Measurements from ENCODE around the gene SERF2. TPM values are rescaled to one million over a fixed set of nuclear protein-coding genes. Genes with fewer than 3 reads are reported as not detected.
"Not testable (repeated sequence)": the region's sequence is repeated elsewhere in the genome, so short reads cannot be mapped to it uniquely, and the experiment has no call there.

Gene SERF2
- total RNA-seq, 2 experiments from 2014 or later, result 804 to 808 TPM

GRCh38 chr15:43796566-43796965 lies 4.4 kb downstream of the SERF2 start:
- H3K27ac Mint-ChIP-seq, result no peak overlapping the region
- H3K4me1 Mint-ChIP-seq, result peaks cover 64% of the 10 kb centered on the region
- H3K36me3 Mint-ChIP-seq, result peaks cover 58% of the 10 kb centered on the region
- no peak overlapping the region for H3K4me3 Mint-ChIP-seq
- DNase-seq, result no peak
- CTCF ChIA-PET, result interaction anchor here (1.6 kb wide), 1 partner anchor 27 kb away, joined by 4 read pairs; no protein-coding TSS in a partner anchor
- no peak for ATAC-seq
- H3K9me3 Mint-ChIP-seq (ENCODE audit: low read depth), result no peaks in the 10 kb centered on the region
- no peaks in the 10 kb centered on the region for H3K27me3 Mint-ChIP-seq

DNA sequence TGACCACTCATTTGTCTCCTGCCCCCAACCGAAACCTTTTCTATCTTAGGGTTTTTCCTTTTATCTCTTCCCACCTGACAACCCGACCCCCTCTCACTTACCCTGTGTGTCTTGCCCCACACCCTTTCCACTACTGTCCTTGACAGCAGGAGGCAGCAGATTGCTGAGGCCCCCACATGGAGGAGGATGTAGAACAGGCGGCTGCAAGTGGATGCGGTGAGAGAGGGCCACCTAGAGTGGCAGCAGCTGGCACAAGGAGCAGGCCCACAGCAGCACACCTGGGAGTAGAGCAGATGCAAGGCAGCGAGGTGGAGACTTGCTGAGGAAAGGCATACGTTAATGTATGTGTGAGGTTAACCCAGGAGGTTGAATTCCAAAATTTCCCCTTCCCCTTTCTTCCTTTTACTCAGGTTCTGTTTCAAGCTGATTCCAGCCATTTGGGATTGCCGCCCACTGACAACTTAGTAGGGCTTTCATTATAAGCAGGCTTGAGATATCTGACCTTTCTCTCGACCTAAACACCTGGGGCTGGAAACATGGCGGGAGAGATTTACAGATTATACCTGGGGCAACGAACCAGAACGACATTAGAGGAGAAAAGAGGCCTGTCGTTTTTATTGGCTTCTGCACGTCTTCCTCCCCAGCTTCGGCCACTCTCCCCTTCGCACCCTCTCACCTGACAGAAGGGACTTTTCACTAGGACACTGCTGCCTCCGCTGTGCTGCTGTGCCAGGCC lies 7.3 kb downstream of the SERF2 start:
- Mint-ChIP-seq H3K4me1 (peaks cover 52% of the 10 kb centered on the region), H3K36me3 (peaks cover 55% of the 10 kb centered on the region), H3K4me3 (no peak overlapping the region), H3K27ac (peak overlapping the region; percentile 95), H3K27me3 (no peaks in the 10 kb centered on the region), H3K9me3 (ENCODE audit: low read depth) (no peaks in the 10 kb centered on the region)
- DNase-seq, result no peak
- CTCF ChIA-PET, result interaction anchor here (1.6 kb wide), 1 partner anchor 23 kb away, joined by 6 read pairs; the partner anchor contains the start of gene ELL3
- no peak for ATAC-seq

DNA sequence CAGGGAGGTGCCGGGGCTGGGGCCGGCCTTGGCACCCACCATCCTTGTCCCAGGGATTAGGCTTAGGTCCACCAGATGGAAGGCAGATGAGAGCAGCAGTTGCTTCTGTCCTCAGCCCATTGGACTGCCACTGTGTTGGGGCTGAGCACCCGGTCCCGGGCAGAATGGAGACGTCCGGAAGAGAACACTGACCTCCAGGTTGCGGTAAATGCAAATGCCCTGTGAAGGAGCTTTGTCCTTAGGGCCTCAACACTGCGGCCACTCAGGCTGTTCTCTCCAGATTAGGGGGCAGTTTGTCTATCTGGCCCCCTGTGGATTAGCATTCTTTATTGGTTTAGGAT lies 7.8 kb downstream of the SERF2 start, which contains the start of gene SERINC4:
Gene SERINC4 (minus strand): TSS at position 276 of the 341 bp plus-strand sequence. CDS start 234 bp downstream, at position 42.
- peaks cover 47% of the 10 kb centered on the region for H3K4me1 Mint-ChIP-seq
- CTCF ChIA-PET, result interaction anchor here (1.1 to 1.6 kb wide), 2 partner anchors 23 to 30 kb away, joined by 3 to 6 read pairs; partner anchors contain the start of gene ELL3
- H3K27me3 Mint-ChIP-seq, result no peaks in the 10 kb centered on the region
- H3K9me3 Mint-ChIP-seq (ENCODE audit: low read depth), result no peaks in the 10 kb centered on the region
- H3K36me3 Mint-ChIP-seq, result peaks cover 54% of the 10 kb centered on the region
- DNase-seq (no peak), ATAC-seq (no peak)
- H3K4me3 Mint-ChIP-seq, result peak within 1 kb of the TSS; percentile 88
- H3K27ac Mint-ChIP-seq, result peak within 1 kb of the TSS; percentile 95

DNA sequence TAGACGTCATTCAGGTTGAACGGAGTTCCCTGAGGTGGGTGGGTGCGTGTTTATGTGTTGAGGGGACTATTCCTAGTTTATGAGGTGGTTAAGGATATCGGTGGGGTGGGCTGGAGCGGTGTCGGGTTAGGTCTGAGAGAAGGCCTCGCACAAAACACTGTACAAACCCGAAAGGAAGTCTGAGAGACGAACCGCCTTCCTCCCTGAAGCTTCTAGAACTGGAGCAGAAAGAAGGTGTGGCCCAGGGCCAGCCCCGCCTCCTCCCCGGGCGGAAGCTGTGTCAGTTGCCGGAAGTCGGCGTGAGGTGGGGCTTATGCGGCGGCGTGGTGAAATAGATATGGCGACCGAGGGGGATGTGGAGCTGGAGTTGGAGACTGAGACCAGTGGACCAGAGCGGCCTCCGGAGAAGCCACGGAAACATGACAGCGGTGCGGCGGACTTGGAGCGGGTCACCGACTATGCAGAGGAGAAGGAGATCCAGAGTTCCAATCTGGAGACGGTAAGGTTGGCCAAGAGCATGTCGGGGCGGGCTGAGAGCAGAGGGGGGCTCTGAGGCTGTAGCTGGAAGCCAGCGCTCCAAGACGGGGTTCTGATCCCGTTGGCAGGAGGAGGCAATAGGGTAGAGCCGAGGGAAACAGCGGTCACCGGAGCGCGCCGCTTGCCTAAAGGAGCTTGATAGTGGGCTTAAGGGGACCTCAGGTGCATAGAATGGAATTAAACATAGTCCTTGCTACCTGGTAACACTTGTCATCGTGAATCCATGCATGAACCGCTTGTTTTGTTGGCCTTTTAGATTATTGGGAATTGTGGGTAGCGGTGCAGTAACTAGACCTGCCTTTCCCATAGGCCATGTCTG lies 8.4 kb downstream of the SERF2 start, which contains the start of gene HYPK:
Gene HYPK (plus strand): TSS at position 314 of the 856 bp plus-strand sequence. CDS start 24 bp downstream, at position 338.
- peaks cover 54% of the 10 kb centered on the region for H3K36me3 Mint-ChIP-seq
- peaks cover 42% of the 10 kb centered on the region for H3K4me1 Mint-ChIP-seq
- H3K9me3 Mint-ChIP-seq (ENCODE audit: low read depth), result no peaks in the 10 kb centered on the region
- ATAC-seq, result peak; percentile 98
- CTCF ChIA-PET, result interaction anchor here (0.6 to 1.6 kb wide), 5 partner anchors 10 to 30 kb away, joined by 3 to 6 read pairs (median 3); partner anchors contain the start of genes ELL3 and MFAP1
- peak; percentile 95 for DNase-seq
- no peaks in the 10 kb centered on the region for H3K27me3 Mint-ChIP-seq
- H3K4me3 Mint-ChIP-seq, result peak within 1 kb of the TSS; percentile 88
- H3K27ac Mint-ChIP-seq, result peak within 1 kb of the TSS; percentile 95

- DNase-seq; H3K4me3 Mint-ChIP-seq; CTCF ChIA-PET; ATAC-seq; H3K27ac Mint-ChIP-seq; H3K27me3 Mint-ChIP-seq; H3K9me3 Mint-ChIP-seq (ENCODE audit: low read depth): not testable (repeated sequence)
- H3K36me3 Mint-ChIP-seq, result peaks cover 62% of the 10 kb centered on the region
- H3K4me1 Mint-ChIP-seq, result peaks cover 33% of the 10 kb centered on the region
These were observed 10.6 kb downstream of the SERF2 start for GRCh38 chr15:43802676-43803075.

DNA sequence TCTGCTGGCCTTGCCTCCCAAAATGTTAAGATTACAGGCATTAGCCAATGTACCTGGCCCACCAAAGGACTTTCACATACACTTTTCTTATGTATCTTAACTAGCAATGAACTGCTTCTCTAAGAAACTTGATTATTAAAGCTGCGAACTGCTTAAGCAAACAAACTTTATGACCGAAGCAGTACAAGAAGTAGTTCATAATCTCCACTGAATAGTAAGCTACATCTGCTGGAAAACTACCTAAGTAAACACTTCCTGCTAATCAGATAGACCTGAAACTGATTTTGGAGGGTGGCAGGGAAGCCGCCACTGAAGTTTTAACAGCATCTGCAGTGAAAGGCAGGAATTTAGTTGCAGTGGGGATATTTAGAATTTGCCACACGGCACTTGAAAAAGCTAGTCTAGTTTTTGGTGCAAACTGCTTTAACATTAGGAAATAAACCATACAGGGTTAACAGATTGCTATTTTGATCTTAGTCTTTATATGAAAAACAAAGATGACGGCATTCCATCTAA lies 16.4 kb downstream of the SERF2 start:
- no peak for DNase-seq
- Mint-ChIP-seq H3K9me3 (ENCODE audit: low read depth) (no peaks in the 10 kb centered on the region), H3K4me3 (no peak overlapping the region), H3K36me3 (peaks cover 59% of the 10 kb centered on the region), H3K27me3 (no peaks in the 10 kb centered on the region), H3K4me1 (peaks cover 6% of the 10 kb centered on the region), H3K27ac (no peak overlapping the region)
- no peak for ATAC-seq
- CTCF ChIA-PET, result no interaction called here

- H3K4me1 Mint-ChIP-seq, result peaks cover 6% of the 10 kb centered on the region
- DNase-seq (no peak), ATAC-seq (no peak)
- H3K27ac Mint-ChIP-seq, result no peak overlapping the region
- CTCF ChIA-PET, result interaction anchor here (1.0 kb wide), 1 partner anchor 13 kb away, joined by 5 read pairs; no protein-coding TSS in a partner anchor
- no peaks in the 10 kb centered on the region for H3K9me3 Mint-ChIP-seq (ENCODE audit: low read depth)
- H3K27me3 Mint-ChIP-seq, result no peaks in the 10 kb centered on the region
- H3K4me3 Mint-ChIP-seq, result no peak overlapping the region
- H3K36me3 Mint-ChIP-seq, result peaks cover 64% of the 10 kb centered on the region
These were observed 17.0 kb downstream of the SERF2 start for GRCh38 chr15:43808960-43809678.

- H3K9me3 Mint-ChIP-seq (ENCODE audit: low read depth); H3K27me3 Mint-ChIP-seq; H3K27ac Mint-ChIP-seq; DNase-seq; CTCF ChIA-PET; ATAC-seq; H3K4me3 Mint-ChIP-seq: not testable (repeated sequence)
- Mint-ChIP-seq H3K4me1 (peaks cover 15% of the 10 kb centered on the region), H3K36me3 (peaks cover 42% of the 10 kb centered on the region)
These were observed 22.9 kb downstream of the SERF2 start for GRCh38 chr15:43815064-43815463.

DNA sequence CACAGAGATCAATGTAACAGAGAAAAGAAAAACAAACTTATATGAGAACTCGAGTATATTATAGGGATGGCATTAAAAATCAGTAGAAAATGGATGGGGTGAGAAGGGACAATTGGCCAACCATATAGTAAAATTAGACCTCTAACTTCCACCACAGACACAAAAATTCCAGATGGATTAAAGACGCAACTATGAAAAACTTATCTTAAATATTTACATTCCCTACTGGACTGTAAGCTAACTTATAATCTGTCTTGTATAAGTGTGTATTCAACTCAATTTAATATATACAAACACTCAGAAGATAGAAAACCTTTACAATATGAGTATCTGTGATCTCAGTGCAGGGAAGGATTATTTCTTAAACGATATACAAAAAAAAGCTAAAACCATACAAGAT lies 29.4 kb downstream of the SERF2 start:
- H3K27me3 Mint-ChIP-seq, result no peaks in the 10 kb centered on the region
- DNase-seq (no peak), ATAC-seq (no peak)
- H3K4me1 Mint-ChIP-seq, result peaks cover 46% of the 10 kb centered on the region
- H3K9me3 Mint-ChIP-seq (ENCODE audit: low read depth), result no peaks in the 10 kb centered on the region
- peaks cover 20% of the 10 kb centered on the region for H3K36me3 Mint-ChIP-seq
- H3K4me3 Mint-ChIP-seq, result peak overlapping the region; percentile 14
- CTCF ChIA-PET, result interaction anchor here (0.8 to 1.9 kb wide), 5 partner anchors 12 to 45 kb away, joined by 3 to 5 read pairs (median 3); partner anchors contain the start of genes ELL3 and HYPK
- H3K27ac Mint-ChIP-seq, result peak overlapping the region; percentile 65

DNA sequence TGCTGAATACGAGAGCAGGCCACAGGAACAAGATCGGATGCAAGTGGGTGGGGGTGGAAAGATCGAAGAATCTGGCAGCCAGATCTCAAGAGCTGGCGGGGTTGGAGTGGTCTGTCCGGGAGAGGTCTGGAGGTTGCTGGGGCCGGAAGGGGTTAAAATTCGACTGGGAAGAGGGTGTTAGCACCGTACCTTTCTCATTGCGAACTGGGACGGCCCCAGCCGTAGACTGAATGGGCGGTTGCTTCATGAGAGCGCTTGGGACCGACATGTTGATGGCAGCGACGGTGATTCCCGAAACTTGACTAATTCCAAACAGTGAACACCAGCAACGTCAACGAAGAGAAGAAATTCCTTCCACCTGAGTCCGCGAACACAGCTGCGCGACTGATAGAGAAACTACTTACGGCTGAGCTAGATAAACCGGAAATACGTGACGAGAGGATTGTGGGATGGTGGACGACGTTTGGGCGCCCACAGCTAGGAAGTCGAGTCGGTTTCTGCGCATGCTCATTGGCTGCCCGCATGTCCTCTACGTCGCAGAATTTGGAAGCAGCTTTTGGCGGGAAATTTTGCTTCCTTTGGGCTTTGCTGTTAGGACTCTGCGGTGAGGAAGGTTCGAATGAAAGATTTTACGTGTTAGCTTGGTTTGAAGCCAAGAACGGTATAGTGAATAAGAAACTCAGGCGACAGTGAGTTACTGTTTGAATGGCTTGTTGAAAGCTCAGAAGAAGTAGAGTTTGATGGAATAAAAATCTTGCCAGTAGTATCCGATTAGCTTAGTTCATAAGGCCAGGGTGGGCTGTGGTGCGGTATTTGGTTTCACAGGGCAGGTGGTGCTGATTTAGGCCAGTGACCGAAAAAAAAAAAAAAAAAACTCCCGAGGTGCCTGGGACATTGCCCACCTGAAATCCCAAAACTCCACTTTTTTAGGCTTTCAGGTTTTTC lies 32.5 kb downstream of the SERF2 start, which contains the start of gene MFAP1:
Gene MFAP1 (minus strand): TSS at position 389 of the 945 bp plus-strand sequence. CDS start 121 bp downstream, at position 268.
- H3K36me3 Mint-ChIP-seq, result peaks cover 32% of the 10 kb centered on the region
- H3K27ac Mint-ChIP-seq, result peak within 1 kb of the TSS; percentile 98
- H3K27me3 Mint-ChIP-seq, result no peaks in the 10 kb centered on the region
- peak within 1 kb of the TSS; percentile 97 for H3K4me3 Mint-ChIP-seq
- H3K9me3 Mint-ChIP-seq (ENCODE audit: low read depth), result no peaks in the 10 kb centered on the region
- H3K4me1 Mint-ChIP-seq, result peaks cover 51% of the 10 kb centered on the region
- peak; percentile 87 for ATAC-seq
- CTCF ChIA-PET, result interaction anchor here (1.2 to 2.1 kb wide), 2 partner anchors 12 to 24 kb away, joined by 3 to 5 read pairs; partner anchors contain the start of gene HYPK
- peak; percentile 96 for DNase-seq

DNA sequence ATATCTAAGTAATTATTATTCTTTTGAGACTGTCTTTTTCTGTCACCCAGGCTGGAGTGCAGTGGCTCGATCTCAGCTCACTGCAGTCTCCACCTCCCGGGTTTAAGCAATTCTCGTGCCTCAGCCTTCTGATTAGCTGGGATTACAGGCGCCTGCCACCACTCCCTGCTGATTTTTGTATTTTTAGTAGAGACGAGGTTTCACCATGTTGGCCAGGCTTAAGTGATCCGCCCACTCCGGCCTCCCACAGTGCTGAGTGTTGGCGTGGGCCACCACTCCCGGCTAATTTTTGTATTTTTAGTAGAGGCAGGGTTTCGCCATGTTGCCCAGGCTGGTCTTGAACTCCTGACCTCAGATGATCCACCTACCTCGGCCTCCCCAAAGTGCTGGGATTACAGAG lies 33.2 kb downstream of the SERF2 start:
- Mint-ChIP-seq H3K27ac (peak overlapping the region; percentile 98), H3K36me3 (peaks cover 37% of the 10 kb centered on the region), H3K4me1 (peaks cover 55% of the 10 kb centered on the region)
- CTCF ChIA-PET, result interaction anchor here (0.9 to 2.1 kb wide), 2 partner anchors 11 to 30 kb away, joined by 3 to 5 read pairs; no protein-coding TSS in a partner anchor
- H3K9me3 Mint-ChIP-seq (ENCODE audit: low read depth); ATAC-seq; H3K4me3 Mint-ChIP-seq; DNase-seq; H3K27me3 Mint-ChIP-seq: not testable (repeated sequence)
